GM21576 (cell line): ENCODE measurements around the gene PDLIM5.
A peak's percentile ranks its signal among the peaks of the same experiment; 100 is the strongest.

ENCODE experiments used
- ATAC-seq: cut with Tn5 transposase; IDR thresholded peaks from one replicate; pipeline ENCODE4 v1.9.1; 2021; ENCODE audit warnings: mild to moderate bottlenecking, moderate library complexity; ENCODE audit not compliant: unreplicated experiment

Gene PDLIM5

DNA sequence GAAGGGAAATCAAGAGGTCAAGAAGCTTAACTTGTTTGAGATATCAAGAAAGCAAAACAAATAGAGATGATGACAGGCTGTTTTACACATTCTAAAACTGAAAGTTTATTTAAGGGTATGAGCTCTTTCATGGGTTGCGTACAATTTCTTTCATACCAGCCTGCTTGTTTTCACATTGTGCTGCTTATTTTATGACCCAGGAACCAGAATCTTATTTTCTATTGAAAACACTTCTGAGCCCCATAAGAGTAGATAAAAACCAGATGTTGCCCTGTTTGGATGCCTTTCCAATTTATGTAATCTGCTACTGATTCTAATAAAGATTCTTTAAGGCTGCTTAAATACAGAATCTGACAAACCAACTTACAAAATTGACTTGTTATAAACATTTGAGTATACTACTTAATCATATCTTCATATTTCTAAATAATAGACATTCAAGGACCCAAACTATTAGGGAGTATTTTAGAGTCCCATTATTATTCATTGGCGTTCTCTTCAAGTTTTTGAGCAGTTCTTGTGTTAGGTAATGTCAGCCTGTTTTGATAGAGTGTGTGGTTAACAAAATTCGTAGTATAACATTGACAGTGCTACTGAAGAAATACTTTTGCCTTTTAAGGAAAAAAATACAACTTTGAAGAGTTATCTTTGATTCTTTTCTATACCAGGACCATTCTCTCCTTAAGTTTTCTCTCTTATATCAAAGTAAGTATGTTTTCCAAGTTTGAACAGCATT is 74.4 kb downstream of the PDLIM5 start:
- ATAC-seq = peak; percentile 78

DNA sequence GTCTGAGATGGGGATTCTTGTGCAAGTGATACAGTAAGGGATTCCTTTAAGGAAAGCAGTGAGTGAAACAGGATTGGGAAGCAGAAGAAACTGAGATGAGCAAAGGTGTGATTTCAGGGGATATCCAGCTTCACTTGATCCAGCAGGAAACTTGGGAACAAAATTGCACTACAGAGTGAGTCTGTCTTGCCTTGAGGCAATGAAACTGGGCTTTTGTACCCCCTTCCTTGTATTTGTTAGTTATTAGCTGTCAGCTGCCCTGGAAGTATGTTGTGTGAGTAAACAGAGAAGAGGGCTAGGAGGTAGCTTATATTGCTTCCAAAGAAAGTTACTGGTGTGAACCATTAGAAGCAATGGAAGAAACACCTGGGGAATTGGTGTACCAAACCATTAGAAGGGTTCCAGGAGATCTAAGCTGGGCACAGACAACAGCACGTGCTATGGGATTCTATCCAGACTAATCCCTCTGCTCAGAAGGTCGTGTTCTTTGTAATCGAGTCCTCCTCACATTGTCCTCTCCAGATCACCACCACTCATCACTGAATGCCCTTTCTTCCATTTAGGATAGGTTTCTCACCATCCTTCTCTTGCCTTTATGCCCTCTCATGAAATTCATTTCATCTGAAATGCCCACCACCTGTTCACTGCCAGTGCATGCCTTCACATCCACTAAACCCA is 76.0 kb downstream of the PDLIM5 start:
- no peak for ATAC-seq

DNA sequence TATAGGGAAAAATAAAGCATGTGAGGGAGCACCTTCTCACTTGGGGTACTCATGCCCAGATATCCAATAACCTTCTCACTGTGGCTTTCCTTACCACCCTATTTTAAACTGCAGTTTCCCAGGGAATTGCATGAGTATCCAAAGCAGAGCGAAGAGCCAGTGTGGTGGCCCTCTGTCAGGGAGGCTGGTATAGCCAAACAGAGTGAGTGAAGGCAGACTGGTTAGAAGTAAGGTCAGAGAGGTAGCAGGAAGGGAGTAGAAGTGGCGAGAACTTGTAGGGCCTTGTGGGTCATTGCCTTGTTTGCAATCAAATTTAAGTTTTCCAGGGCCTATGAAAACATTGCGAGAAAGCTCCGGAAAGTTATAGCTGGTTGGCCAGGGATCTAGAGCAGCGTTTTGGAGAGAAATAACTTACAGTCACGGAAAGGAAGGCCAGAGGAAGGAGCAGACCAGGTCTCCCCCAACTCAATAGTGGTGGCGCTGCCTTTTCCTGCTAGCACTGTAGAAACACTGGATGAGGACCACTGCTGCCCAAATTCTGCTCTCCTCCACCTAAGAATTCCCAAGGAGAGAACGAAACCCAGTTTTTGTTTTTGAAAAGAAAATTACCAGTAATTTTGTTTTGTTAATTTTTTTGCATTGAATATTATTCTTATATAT is 77.2 kb downstream of the PDLIM5 start:
- ATAC-seq = no peak

DNA sequence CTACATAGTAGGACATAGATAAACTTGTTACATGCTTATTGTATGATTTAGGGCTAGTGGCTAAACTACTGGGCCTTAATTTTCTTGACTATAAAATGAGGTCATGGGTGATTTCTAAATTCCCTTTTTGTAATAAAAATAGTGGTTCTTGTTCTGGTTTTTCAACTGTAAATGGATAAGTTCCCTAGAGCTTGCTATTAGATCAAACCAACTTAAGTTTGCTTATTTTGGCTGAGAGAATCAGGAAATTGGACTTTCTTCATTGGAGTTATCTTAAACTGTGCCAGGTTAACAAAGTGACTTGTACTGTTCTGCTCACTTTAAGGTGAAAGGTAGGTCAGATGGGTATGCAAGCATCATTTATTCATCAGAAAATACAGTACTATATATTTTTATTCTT is 78.3 kb downstream of the PDLIM5 start:
- ATAC-seq = no peak

DNA sequence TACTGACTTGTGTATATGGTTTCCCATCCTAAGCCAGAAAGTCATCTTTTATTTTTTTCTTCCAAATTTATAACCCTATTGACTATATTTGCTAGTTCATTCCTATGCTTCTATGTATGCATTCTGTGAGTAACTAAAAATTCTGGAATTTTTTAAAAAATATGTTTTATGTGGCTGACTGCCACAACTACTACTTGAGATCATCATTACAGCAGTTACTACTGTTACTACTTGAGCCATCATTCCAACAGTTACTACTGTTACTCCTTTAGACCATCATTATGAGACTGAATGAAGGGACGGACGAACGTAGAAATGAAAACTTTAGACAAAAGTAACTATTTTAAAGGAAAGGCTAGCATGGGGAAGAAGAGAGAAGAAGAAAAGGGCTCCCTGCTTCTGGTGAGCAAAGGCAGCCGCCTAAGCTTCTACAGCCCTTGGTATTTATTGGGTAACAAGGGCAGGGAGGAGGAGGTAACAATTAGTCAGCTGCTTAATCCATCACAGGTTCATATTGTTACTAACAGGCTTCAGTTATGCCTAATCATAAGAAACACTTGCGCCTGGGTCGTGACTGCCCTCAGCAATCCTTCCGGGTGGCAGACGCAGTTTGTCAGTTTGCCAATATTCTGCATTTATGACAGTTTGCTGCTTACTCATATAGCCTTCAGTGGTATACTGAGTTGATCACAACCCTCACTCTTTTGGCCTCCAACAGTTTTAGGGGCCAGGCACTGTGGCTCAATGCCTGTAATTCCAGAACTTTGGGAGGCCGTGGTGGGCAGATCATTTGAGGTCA is 80.4 kb downstream of the PDLIM5 start:
- no peak for ATAC-seq

DNA sequence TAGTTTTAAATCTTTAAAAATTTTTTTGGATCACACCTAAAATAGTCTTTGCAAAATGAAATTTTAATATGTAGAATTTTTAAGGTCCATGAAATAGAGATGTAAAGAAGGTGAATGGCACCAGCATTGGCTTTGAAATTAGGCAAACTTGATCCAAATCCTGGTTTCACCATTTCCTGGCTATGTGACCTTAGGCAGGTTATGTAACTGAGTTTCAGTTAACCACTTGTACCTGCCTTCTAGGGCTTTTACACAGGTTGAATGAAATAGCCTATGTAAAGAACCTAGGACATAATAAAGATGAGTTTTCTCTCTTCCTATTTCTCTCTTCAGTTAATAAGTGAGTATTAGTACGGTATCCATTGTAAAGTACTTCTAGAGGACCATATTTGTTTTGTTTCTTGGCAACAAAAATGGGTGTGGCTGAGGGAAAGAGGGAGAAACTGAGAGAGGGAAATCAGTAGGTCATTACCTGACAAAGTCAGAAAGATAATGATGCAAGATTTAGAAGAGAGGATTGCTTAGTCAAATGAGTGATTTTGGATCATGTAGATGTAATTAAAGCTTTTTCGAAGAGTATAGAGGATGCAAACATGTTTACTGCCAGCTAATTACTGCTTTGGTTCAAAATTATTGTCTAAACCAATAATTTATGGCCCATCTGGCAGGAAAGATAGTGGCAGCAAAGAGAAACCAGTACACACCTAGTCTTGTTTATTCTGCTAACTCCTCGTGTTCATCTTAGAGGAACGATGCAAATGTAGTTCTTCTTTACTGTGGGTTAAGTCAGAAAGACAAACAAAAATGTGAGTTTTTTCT is 81.9 kb downstream of the PDLIM5 start:
- no peak for ATAC-seq

DNA sequence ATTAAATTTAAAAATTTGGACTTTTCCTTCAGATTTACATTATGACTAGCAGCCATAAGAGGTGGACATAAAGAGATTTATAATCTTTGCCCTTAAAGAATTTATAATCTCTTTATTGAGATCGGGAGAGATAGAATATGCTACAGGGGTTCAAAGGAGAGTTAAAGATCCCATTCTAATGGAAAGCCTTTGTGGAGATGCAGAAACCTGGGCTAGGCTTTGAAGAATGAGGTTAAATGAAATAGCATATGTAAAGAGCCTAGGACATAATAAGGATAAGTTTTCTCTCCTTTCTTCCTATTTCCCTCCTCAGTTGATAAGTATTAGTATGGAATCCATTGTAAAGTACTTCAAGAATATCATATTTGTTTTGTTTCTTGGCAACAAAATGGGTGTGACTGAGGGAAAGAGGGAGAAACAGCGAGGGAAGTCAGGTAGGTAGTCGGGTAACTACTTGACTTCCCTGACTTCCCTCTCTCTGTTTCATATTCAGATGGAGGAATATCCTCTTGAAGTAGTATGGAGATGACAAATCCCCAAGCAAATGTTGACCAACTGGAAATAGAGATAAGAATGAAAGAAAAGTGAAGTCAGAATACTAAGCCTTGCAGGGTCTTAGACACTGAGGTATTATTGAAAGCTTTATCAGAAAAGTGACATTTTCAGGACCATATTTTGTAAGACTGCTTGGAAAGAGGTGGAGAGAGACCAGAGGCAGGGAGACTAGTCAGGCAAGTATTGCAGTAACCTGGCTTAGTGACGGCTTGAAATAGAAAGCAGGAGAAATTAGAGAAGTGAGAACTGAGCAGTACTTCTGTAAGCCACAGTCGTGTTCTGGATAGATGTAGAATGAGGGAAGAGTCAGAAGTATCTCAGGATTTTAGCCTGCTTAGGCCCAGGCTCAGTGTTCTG is 82.9 kb downstream of the PDLIM5 start:
- peak; percentile 94 for ATAC-seq

DNA sequence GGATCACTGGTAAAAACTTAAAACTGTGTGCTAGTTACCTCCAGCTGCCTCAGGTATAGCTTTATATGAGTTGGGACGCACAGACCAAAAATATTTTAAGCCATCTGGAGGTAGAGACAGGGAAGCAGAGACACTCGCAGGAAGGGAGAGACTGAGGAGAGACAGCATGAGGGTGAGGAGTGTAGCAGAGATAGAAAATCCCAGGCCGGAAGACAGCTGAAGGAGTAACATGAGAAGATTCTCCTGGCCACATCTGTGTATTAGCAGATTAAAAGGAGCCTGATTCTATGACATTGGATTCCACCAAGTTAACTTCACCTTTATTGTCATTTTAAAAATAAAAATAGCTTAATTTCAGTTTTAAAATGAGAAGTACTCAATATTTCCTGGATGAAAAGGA is 84.3 kb downstream of the PDLIM5 start:
- no peak for ATAC-seq

DNA sequence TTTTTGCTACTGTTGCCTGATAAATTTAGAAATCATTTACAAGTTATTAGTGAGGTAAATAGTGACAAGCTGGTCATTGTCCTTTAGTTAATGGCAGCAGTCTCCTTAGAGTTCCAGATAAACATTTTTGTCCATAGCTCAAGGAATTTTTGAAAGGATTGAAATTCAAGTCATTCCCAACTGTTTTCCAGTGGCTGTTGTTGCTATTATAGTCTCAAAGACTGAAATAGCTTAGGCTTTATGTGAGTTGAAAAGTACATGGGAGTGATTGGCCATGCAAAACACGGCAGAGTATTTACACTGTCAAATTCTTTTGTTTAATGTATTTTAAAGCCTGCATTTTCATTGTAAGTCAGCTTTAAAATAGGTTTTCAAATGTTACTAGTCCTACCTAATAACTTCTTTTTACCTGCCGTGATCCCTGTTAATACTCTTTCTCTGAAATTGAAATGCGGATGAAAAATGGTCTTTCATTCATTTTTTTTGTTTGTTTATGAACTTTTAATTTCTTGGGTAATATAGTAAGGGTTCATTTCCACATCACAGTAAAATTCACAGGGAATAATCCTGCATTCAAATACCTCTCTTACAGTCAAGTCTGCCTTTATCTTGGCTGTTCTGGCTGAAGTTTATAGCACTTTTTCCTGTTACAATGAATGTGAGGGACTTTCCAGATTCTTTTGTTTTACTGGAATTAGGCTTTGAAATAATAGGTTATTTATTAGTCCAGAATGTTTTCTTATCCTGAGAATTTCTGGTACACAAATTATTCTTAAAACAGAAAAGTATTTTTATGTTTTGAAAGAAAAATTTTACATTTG is 85.1 kb downstream of the PDLIM5 start:
- no peak for ATAC-seq

DNA sequence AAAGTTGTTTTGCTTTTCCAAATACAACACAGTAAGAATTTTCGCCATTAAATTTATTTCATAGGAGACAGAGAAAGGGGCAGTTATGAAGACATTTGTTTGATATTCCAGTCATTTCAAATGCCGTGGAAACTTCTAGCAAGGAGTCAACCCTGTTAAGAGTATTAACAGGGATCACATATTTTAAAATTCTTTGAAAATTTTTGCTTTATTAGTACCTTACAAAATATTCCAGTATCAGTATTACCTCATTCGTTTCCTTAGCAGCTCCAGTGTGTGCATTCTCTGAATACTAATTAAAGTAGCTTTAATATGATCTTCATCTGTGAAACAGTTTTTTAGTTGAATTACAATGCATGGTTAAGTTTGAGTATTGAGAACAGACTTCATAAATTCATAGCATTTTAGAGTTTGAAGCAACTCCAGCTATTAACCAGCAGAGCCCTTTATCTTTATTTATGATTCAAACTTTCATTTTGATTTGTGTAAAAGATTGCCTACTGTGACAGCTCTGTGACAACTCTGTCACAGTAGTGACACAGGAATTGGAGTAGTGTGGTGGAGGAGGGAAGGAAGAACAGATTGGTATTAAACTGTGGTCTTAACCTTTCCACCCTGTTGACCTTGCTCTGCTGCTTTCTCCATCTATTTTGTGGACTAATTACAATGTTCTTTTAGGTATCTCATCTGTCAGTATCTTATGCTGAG is 86.3 kb downstream of the PDLIM5 start:
- no peak for ATAC-seq

DNA sequence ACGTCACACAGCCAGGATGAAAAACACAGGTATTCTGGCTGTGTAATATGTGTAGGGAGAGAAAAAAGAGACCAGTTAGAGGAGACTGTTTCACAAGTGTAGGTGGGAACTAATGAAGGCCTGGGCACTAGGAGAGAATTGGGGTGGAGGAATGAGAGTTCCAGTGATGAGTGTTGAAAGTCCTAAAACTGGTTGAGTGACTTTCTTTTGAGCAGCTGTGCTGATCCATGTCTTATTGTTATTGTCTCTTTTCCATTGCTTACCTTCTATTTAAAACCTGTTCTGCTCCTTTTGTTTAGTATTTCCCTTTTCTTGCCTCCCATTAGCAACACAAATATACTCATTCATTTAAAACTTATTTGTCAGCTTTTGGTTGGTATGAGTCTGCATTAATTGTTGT is 88.7 kb downstream of the PDLIM5 start:
- no peak for ATAC-seq

DNA sequence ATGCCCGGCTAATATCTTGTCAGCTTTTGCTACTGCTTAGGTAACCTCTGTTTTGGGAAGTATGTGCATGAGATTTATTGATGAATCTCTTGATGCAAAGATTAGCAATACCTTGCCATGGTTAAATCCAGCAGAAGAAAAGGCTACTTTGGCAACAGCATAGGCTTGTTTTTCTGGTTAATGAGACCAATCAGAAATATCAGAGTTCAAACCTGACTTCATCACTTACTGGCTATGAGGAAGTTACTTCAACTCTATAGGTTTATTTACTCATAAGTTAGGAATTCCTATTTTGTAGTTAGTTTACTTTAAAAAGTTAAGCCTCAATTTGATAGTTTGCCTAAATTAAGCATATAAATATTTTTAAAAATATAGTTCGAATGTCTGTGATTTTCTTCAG is 93.1 kb downstream of the PDLIM5 start:
- ATAC-seq = no peak

DNA sequence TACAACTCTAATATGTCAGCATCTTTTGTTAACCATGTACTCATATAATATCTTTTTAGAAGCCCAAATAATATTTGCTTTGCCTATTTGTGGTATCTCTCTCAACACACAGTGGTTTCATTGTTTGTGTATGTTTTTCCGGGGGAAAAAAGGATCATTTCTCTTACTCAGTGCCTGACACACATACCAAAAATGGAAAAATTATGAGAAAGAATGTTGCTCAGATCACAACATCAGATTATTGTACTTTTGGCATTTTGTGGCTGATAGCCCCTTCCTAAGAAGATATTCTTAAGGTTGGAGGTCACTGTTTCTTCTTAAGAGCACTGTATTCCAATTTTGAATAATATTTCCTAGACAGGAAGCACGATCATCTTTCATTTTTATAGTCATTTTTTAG is 93.6 kb downstream of the PDLIM5 start:
- ATAC-seq = no peak

DNA sequence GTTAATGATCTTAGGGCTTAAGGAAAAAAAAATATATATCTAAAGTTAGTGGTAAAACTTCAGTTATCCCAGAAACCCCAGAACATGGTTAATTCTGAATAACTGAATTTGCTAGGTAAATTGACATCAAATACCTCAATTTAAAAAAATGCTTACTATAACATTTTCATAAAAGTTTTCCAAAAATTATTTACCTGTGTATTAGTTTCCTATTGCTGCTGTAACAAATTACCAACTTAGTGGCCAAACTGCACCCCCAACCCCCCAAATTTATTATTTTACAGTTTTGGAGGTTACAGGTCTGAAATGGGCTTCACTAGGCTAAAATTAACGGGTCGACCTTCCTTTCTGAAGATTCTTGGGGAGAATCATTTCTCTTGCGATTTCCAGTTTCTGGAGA is 95.2 kb downstream of the PDLIM5 start:
- ATAC-seq = no peak

DNA sequence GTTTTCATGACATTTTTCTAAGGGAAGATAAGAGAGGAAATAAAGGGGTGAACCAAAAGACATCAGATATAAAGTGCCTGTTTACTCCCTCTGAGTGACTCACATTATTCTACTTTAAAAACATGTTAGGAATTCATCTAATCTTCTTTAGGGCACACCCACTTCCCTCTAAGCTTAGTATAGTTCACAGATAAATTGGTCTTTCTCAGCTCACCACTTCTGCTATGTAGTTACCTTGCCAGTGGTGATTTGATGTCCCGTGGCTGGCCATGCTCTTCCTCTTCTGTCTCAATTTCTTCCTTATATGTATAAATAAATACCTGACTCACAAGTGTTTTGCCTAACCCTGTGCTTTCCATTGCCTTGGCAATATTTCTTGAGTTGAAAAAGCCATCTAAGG is 96.8 kb downstream of the PDLIM5 start:
- ATAC-seq = no peak

DNA sequence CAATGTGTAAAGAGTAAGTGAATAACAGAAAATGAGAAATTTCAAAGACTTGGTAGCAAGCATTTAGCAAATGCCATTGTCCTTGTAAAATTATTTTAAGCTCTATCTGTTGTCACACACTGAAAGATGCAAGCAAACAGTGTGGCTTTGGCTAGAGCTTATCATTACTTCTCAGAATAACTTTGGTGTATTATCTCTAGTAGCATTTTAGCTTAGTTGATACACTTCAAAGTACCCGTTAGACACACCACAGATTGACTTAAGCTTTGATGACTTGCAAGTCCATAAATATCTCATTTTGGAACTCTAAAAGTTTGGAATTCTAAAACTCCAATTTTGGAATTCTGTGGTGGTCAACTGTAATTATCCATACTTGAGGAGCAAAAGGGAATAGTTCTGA is 98.6 kb downstream of the PDLIM5 start:
- no peak for ATAC-seq

DNA sequence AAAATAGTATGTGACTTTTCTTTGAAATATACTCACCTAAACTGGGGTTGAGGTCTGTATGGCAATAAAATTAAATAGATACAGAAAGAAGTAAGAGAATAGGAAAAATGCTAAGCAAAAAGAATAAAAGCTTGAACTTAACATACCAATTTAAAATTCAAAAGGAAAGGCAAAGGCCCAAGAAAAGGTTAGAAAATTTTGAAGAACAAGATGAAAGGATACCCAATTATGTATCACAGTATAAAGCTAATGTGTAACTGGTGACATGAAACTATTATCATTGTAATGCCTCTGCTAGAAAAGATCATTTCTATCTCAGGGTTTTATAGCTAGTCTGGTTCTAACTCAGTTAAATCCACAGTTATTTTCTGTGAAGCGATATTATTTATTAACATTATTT is 99.1 kb downstream of the PDLIM5 start:
- ATAC-seq = no peak
